ENCODE results near the gene NDC80.

Gene NDC80

DNA sequence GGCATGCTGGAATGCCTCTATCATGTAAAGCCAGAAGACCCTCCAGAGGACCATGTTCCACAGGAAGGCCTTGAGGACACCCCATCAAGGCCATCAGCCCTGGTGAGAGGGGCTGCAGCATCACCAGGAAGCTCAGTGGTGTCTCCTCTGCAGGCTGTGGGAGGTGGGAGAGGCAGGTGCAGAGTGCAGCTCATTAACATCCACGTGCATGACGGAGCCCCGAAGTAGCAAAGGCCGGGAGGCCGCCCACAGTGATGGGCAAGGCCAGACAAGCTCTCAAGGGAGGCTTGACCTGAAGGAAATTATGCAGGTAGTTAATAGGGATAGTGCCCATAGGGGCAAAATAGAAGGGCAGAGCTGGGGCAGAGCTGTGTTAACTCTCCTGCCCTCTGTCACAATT is 53.9 kb downstream of the NDC80 start:
- no peaks in the 10 kb centered on the region for H3K79me1 ChIP-seq (ENCODE audit: low read depth, low read length)
- H3K23ac ChIP-seq (ENCODE audit: low read depth, low read length, poor library complexity), result no peak overlapping the region
- no peak overlapping the region for H3K9ac ChIP-seq (ENCODE audit: low read depth, low read length, poor library complexity)
- H3K18ac ChIP-seq (ENCODE audit: low read length), result no peak overlapping the region
- no peak overlapping the region for H3K4me2 ChIP-seq (ENCODE audit: insufficient read depth, low read length, poor library complexity, severe bottlenecking)
- H3K4me3 ChIP-seq (ENCODE audit: low read length in 2 of 2), result no peak overlapping the region
- no peak overlapping the region for H2BK120ac ChIP-seq (ENCODE audit: low read depth, low read length)
- no peaks in the 10 kb centered on the region for H3K27me3 ChIP-seq (ENCODE audit: control insufficient read depth in 3 of 3, insufficient read depth in 3 of 3, low read depth in 1 of 3, low read length in 3 of 3)
- no peak overlapping the region for H2BK12ac ChIP-seq (ENCODE audit: low read length)
- H3K4me1 ChIP-seq (ENCODE audit: control insufficient read depth in 2 of 2, insufficient read depth in 1 of 2, low read depth in 1 of 2, low read length in 2 of 2), result no peaks in the 10 kb centered on the region
- H3K14ac ChIP-seq (ENCODE audit: low read length), result no peak overlapping the region
- H3K36me3 ChIP-seq (replicated peaks in 1 of 2; ENCODE audit: control insufficient read depth in 2 of 2, insufficient read depth in 2 of 2, low read length in 2 of 2), result no peaks in the 10 kb centered on the region
- no peak overlapping the region for H3K27ac ChIP-seq (replicated peaks; ENCODE audit: low read length)
- no peak overlapping the region for H2BK15ac ChIP-seq (ENCODE audit: low read length)
- DNase-seq (ENCODE audit: low spot score), result no peak
- H4K91ac ChIP-seq (ENCODE audit: low read depth, low read length, poor library complexity), result no peak overlapping the region
- H4K8ac ChIP-seq (ENCODE audit: low read depth, low read length), result no peak overlapping the region
- no peak overlapping the region for H2BK5ac ChIP-seq (ENCODE audit: low read length)
- H3K9me3 ChIP-seq (replicated peaks in 1 of 2; ENCODE audit: control insufficient read depth in 2 of 2, insufficient read depth in 1 of 2, low read depth in 1 of 2, low read length in 2 of 2), result no peaks in the 10 kb centered on the region
- no peak overlapping the region for H2AK5ac ChIP-seq (ENCODE audit: low read depth, low read length)
- H2AFZ ChIP-seq (ENCODE audit: low read length), result peak overlapping the region; percentile 20
- no peak overlapping the region for H3K4ac ChIP-seq (ENCODE audit: low read length)
- WGBS, 2 donors (ENCODE audit: extremely low coverage in 2 of 2, insufficient read length in 2 of 2, insufficient replicate concordance in 1 of 2), result no CpG with 5 or more reads among the region's 5 CpGs

DNA sequence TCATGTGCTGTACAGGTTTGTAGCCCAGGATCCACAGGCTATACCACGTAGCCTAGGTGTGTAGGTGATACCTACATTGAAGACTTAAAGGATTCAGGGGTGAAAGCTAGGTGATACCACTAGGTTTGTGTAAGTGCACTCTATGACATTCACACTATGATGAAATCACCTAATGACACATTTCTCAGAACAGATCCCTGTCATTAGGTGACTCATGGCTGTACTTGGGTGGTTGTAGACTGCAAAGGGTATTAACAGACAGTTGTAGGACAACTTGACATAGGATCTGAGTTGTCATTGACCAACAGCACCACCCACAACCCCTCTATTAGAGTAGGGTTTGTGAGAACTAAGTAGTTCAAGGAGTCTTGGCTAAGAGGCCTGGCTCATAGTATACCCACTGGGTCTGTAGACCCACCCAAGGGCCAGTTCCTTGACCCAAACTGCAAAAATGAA is 56.5 kb downstream of the NDC80 start:
- Histone ChIP-seq H3K27ac (replicated peaks; ENCODE audit: low read length) (no peak overlapping the region), H3K4ac (ENCODE audit: low read length) (no peak overlapping the region)

DNA sequence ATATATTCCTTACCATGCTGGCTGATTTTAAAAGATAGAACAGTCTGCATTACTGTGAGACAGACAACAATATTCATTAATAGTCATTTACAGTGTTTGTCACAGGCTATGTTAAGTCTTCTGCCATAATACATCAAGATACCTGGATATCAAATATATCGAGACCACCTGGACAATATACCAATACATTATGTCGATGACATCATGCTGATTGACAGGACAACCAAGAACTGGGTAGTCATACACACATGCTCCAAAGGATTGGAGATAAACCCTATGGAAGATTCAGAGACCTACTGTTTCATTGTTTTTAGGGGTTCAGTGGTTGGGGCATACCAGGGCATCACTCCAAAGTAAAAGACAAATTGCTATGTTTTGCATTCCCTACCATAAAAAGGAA is 57.6 kb downstream of the NDC80 start:
- no peak overlapping the region for H3K4me2 ChIP-seq (ENCODE audit: insufficient read depth, low read length, poor library complexity, severe bottlenecking)
- H3K9me3 ChIP-seq (replicated peaks in 1 of 2; ENCODE audit: control insufficient read depth in 2 of 2, insufficient read depth in 1 of 2, low read depth in 1 of 2, low read length in 2 of 2), result no peaks in the 10 kb centered on the region
- no peak overlapping the region for H3K14ac ChIP-seq (ENCODE audit: low read length)
- no peak overlapping the region for H2AFZ ChIP-seq (ENCODE audit: low read length)
- no peak overlapping the region for H2AK5ac ChIP-seq (ENCODE audit: low read depth, low read length)
- H3K23ac ChIP-seq (ENCODE audit: low read depth, low read length, poor library complexity), result no peak overlapping the region
- no peak overlapping the region for H2BK15ac ChIP-seq (ENCODE audit: low read length)
- WGBS, 2 donors (ENCODE audit: extremely low coverage in 2 of 2, insufficient read length in 2 of 2, insufficient replicate concordance in 1 of 2), result no CpG with 5 or more reads among the region's 2 CpGs
- H3K27me3 ChIP-seq (ENCODE audit: control insufficient read depth in 3 of 3, insufficient read depth in 3 of 3, low read depth in 1 of 3, low read length in 3 of 3), result no peaks in the 10 kb centered on the region
- no peak overlapping the region for H4K91ac ChIP-seq (ENCODE audit: low read depth, low read length, poor library complexity)
- no peak overlapping the region for H3K4me3 ChIP-seq (ENCODE audit: low read length in 2 of 2)
- H3K79me1 ChIP-seq (ENCODE audit: low read depth, low read length), result no peaks in the 10 kb centered on the region
- H3K36me3 ChIP-seq (replicated peaks in 1 of 2; ENCODE audit: control insufficient read depth in 2 of 2, insufficient read depth in 2 of 2, low read length in 2 of 2), result no peaks in the 10 kb centered on the region
- no peak overlapping the region for H3K18ac ChIP-seq (ENCODE audit: low read length)
- H4K8ac ChIP-seq (ENCODE audit: low read depth, low read length), result no peak overlapping the region
- no peak overlapping the region for H3K27ac ChIP-seq (replicated peaks; ENCODE audit: low read length)
- DNase-seq (ENCODE audit: low spot score), result no peak
- H2BK120ac ChIP-seq (ENCODE audit: low read depth, low read length), result no peak overlapping the region
- H3K4ac ChIP-seq (ENCODE audit: low read length), result no peak overlapping the region
- H2BK5ac ChIP-seq (ENCODE audit: low read length), result no peak overlapping the region
- H2BK12ac ChIP-seq (ENCODE audit: low read length), result no peak overlapping the region
- no peak overlapping the region for H3K9ac ChIP-seq (ENCODE audit: low read depth, low read length, poor library complexity)
- no peaks in the 10 kb centered on the region for H3K4me1 ChIP-seq (ENCODE audit: control insufficient read depth in 2 of 2, insufficient read depth in 1 of 2, low read depth in 1 of 2, low read length in 2 of 2)

More for the DNA sequence above, 56.5 kb downstream of the NDC80 start:
- H2BK5ac ChIP-seq (ENCODE audit: low read length), result no peak overlapping the region
- H3K27me3 ChIP-seq (ENCODE audit: control insufficient read depth in 3 of 3, insufficient read depth in 3 of 3, low read depth in 1 of 3, low read length in 3 of 3), result no peaks in the 10 kb centered on the region
- no peaks in the 10 kb centered on the region for H3K9me3 ChIP-seq (replicated peaks in 1 of 2; ENCODE audit: control insufficient read depth in 2 of 2, insufficient read depth in 1 of 2, low read depth in 1 of 2, low read length in 2 of 2)
- no peak for DNase-seq (ENCODE audit: low spot score)
- H3K14ac ChIP-seq (ENCODE audit: low read length), result no peak overlapping the region
- no peak overlapping the region for H3K9ac ChIP-seq (ENCODE audit: low read depth, low read length, poor library complexity)
- no peaks in the 10 kb centered on the region for H3K4me1 ChIP-seq (ENCODE audit: control insufficient read depth in 2 of 2, insufficient read depth in 1 of 2, low read depth in 1 of 2, low read length in 2 of 2)
- no peaks in the 10 kb centered on the region for H3K36me3 ChIP-seq (replicated peaks in 1 of 2; ENCODE audit: control insufficient read depth in 2 of 2, insufficient read depth in 2 of 2, low read length in 2 of 2)
- no peak overlapping the region for H2AFZ ChIP-seq (ENCODE audit: low read length)
- H4K8ac ChIP-seq (ENCODE audit: low read depth, low read length), result no peak overlapping the region
- H3K23ac ChIP-seq (ENCODE audit: low read depth, low read length, poor library complexity), result no peak overlapping the region
- no peak overlapping the region for H4K91ac ChIP-seq (ENCODE audit: low read depth, low read length, poor library complexity)
- no peak overlapping the region for H2AK5ac ChIP-seq (ENCODE audit: low read depth, low read length)
- no peak overlapping the region for H3K18ac ChIP-seq (ENCODE audit: low read length)
- no CpG with 5 or more reads among the region's 1 CpG for WGBS, 2 donors (ENCODE audit: extremely low coverage in 2 of 2, insufficient read length in 2 of 2, insufficient replicate concordance in 1 of 2)
- H3K4me2 ChIP-seq (ENCODE audit: insufficient read depth, low read length, poor library complexity, severe bottlenecking), result no peak overlapping the region
- no peak overlapping the region for H2BK120ac ChIP-seq (ENCODE audit: low read depth, low read length)
- no peak overlapping the region for H2BK12ac ChIP-seq (ENCODE audit: low read length)
- no peaks in the 10 kb centered on the region for H3K79me1 ChIP-seq (ENCODE audit: low read depth, low read length)
- H3K4me3 ChIP-seq (ENCODE audit: low read length in 2 of 2), result no peak overlapping the region
- H2BK15ac ChIP-seq (ENCODE audit: low read length), result no peak overlapping the region

GRCh38 chr18:2635586-2635985 is 64.2 kb downstream of the NDC80 start:
- no peak overlapping the region for H3K4me3 ChIP-seq (ENCODE audit: low read length in 2 of 2)
- no peak overlapping the region for H3K27ac ChIP-seq (replicated peaks; ENCODE audit: low read length)
- no peak overlapping the region for H4K91ac ChIP-seq (ENCODE audit: low read depth, low read length, poor library complexity)
- H3K14ac ChIP-seq (ENCODE audit: low read length), result no peak overlapping the region
- no peaks in the 10 kb centered on the region for H3K9me3 ChIP-seq (replicated peaks in 1 of 2; ENCODE audit: control insufficient read depth in 2 of 2, insufficient read depth in 1 of 2, low read depth in 1 of 2, low read length in 2 of 2)
- H3K4me2 ChIP-seq (ENCODE audit: insufficient read depth, low read length, poor library complexity, severe bottlenecking), result no peak overlapping the region
- no CpG with 5 or more reads among the region's 1 CpG for WGBS, 2 donors (ENCODE audit: extremely low coverage in 2 of 2, insufficient read length in 2 of 2, insufficient replicate concordance in 1 of 2)
- no peak overlapping the region for H2BK12ac ChIP-seq (ENCODE audit: low read length)
- H3K27me3 ChIP-seq (ENCODE audit: control insufficient read depth in 3 of 3, insufficient read depth in 3 of 3, low read depth in 1 of 3, low read length in 3 of 3), result no peaks in the 10 kb centered on the region
- no peaks in the 10 kb centered on the region for H3K79me1 ChIP-seq (ENCODE audit: low read depth, low read length)
- no peak overlapping the region for H2BK120ac ChIP-seq (ENCODE audit: low read depth, low read length)
- no peaks in the 10 kb centered on the region for H3K36me3 ChIP-seq (replicated peaks in 1 of 2; ENCODE audit: control insufficient read depth in 2 of 2, insufficient read depth in 2 of 2, low read length in 2 of 2)
- H2BK5ac ChIP-seq (ENCODE audit: low read length), result no peak overlapping the region
- H3K18ac ChIP-seq (ENCODE audit: low read length), result no peak overlapping the region
- H3K4me1 ChIP-seq (ENCODE audit: control insufficient read depth in 2 of 2, insufficient read depth in 1 of 2, low read depth in 1 of 2, low read length in 2 of 2), result peaks cover 0 to 3% of the 10 kb centered on the region in 2 donors
- no peak overlapping the region for H4K8ac ChIP-seq (ENCODE audit: low read depth, low read length)
- no peak overlapping the region for H2BK15ac ChIP-seq (ENCODE audit: low read length)
- H3K9ac ChIP-seq (ENCODE audit: low read depth, low read length, poor library complexity), result no peak overlapping the region
- no peak for DNase-seq (ENCODE audit: low spot score)
- H3K23ac ChIP-seq (ENCODE audit: low read depth, low read length, poor library complexity), result no peak overlapping the region
- no peak overlapping the region for H3K4ac ChIP-seq (ENCODE audit: low read length)
- no peak overlapping the region for H2AFZ ChIP-seq (ENCODE audit: low read length)
- H2AK5ac ChIP-seq (ENCODE audit: low read depth, low read length), result no peak overlapping the region
